HEK293 (cell line): ENCODE measurements around the gene MST1R.
A peak's percentile ranks its signal among the peaks of the same experiment; 100 is the strongest.

Source experiments
- BCL11B ChIP-seq: fragments of 450-650 bp; formaldehyde crosslinking; IDR thresholded peaks from 2 replicates; pipeline ENCODE4 v1.5.1; 2016; ENCODE audit warnings: low read depth, missing biosample characterization, missing genetic modification characterization
- GLIS1 ChIP-seq: fragments of 450-650 bp; formaldehyde crosslinking; IDR thresholded peaks from 2 replicates; pipeline ENCODE4 v1.5.1; 2016; ENCODE audit warnings: missing biosample characterization, missing genetic modification characterization
- KLF1 ChIP-seq: fragments of 450-650 bp; formaldehyde crosslinking; IDR thresholded peaks from 2 replicates; pipeline ENCODE4 v1.5.1; 2016; ENCODE audit warnings: missing biosample characterization, missing genetic modification characterization
- PRDM2 ChIP-seq: fragments of 450-650 bp; formaldehyde crosslinking; IDR thresholded peaks from 2 replicates; pipeline ENCODE4 v1.5.1; 2016; ENCODE audit warnings: missing biosample characterization, missing genetic modification characterization, borderline replicate concordance
- PRDM6 ChIP-seq: fragments of 450-650 bp; formaldehyde crosslinking; IDR thresholded peaks from 2 replicates; pipeline ENCODE4 v1.5.1; 2017; ENCODE audit warnings: missing biosample characterization, missing genetic modification characterization
- YY1 ChIP-seq: fragments of 450-650 bp; formaldehyde crosslinking; IDR thresholded peaks from 2 replicates; pipeline ENCODE4 v1.5.1; 2018; ENCODE audit warnings: missing biosample characterization, missing genetic modification characterization
- YY2 ChIP-seq: fragments of 450-650 bp; formaldehyde crosslinking; IDR thresholded peaks from 2 replicates; pipeline ENCODE4 v1.5.1; 2016; ENCODE audit warnings: missing biosample characterization, missing genetic modification characterization
- ZBTB8A ChIP-seq: fragments of 450-650 bp; formaldehyde crosslinking; IDR thresholded peaks from 2 replicates; pipeline ENCODE4 v1.5.1; 2016; ENCODE audit warnings: missing biosample characterization, missing genetic modification characterization
- ZEB2 ChIP-seq: fragments of 450-650 bp; formaldehyde crosslinking; IDR thresholded peaks from 2 replicates; pipeline ENCODE4 v1.5.1; 2016; ENCODE audit warnings: missing biosample characterization, missing genetic modification characterization
- ZFHX2 ChIP-seq: fragments of 450-650 bp; formaldehyde crosslinking; conservative IDR thresholded peaks from 2 replicates; pipeline ENCODE4 v1.5.1; 2016; ENCODE audit warnings: missing biosample characterization, missing genetic modification characterization
- ZIC2 ChIP-seq: fragments of 450-650 bp; formaldehyde crosslinking; IDR thresholded peaks from 2 replicates; pipeline ENCODE4 v1.5.1; 2016; ENCODE audit warnings: missing biosample characterization, missing genetic modification characterization
- ZNF18 ChIP-seq: fragments of 450-650 bp; formaldehyde crosslinking; IDR thresholded peaks from 2 replicates; pipeline ENCODE4 v1.5.1; 2016; ENCODE audit warnings: missing biosample characterization, missing genetic modification characterization
- ZNF221 ChIP-seq: fragments of 450-650 bp; formaldehyde crosslinking; IDR thresholded peaks from 2 replicates; pipeline ENCODE4 v1.5.1; 2017; ENCODE audit warnings: missing biosample characterization, missing genetic modification characterization, borderline replicate concordance
- ZNF513 ChIP-seq: fragments of 450-650 bp; IDR thresholded peaks from 2 replicates; pipeline ENCODE4 v1.5.1; 2018; ENCODE audit warnings: missing biosample characterization, missing genetic modification characterization
- ZNF549 ChIP-seq: fragments of 450-650 bp; IDR thresholded peaks from 2 replicates; pipeline ENCODE4 v1.5.1; 2018; ENCODE audit warnings: missing biosample characterization, missing genetic modification characterization, mild to moderate bottlenecking, inconsistent platforms, moderate library complexity
- ZNF555 ChIP-seq: fragments of 450-650 bp; formaldehyde crosslinking; conservative IDR thresholded peaks from 2 replicates; pipeline ENCODE4 v1.5.1; 2017; ENCODE audit warnings: missing biosample characterization, mild to moderate bottlenecking, missing genetic modification characterization, inconsistent platforms
- ZNF560 ChIP-seq: fragments of 450-650 bp; formaldehyde crosslinking; IDR thresholded peaks from 2 replicates; pipeline ENCODE4 v1.5.1; 2017; ENCODE audit warnings: missing biosample characterization, missing genetic modification characterization, borderline replicate concordance
- ZNF623 ChIP-seq: fragments of 450-650 bp; formaldehyde crosslinking; IDR thresholded peaks from 2 replicates; pipeline ENCODE4 v1.5.1; 2016; ENCODE audit warnings: missing biosample characterization, missing genetic modification characterization
- ZNF639 ChIP-seq: fragments of 450-650 bp; formaldehyde crosslinking; IDR thresholded peaks from 2 replicates; pipeline ENCODE4 v1.5.1; 2016; ENCODE audit warnings: missing biosample characterization, missing genetic modification characterization
- ZNF677 ChIP-seq: fragments of 450-650 bp; IDR thresholded peaks from 2 replicates; pipeline ENCODE4 v1.5.0; 2018; ENCODE audit warnings: missing biosample characterization, mild to moderate bottlenecking, missing genetic modification characterization, moderate library complexity
- ZNF692 ChIP-seq: fragments of 450-650 bp; formaldehyde crosslinking; IDR thresholded peaks from 2 replicates; pipeline ENCODE4 v1.5.1; 2016; ENCODE audit warnings: missing biosample characterization, missing genetic modification characterization
- ZNF768 ChIP-seq: fragments of 450-650 bp; formaldehyde crosslinking; IDR thresholded peaks from 2 replicates; pipeline ENCODE4 v1.5.1; 2018; ENCODE audit warnings: missing biosample characterization, mild to moderate bottlenecking, missing genetic modification characterization
- ZNF777 ChIP-seq: fragments of 450-650 bp; formaldehyde crosslinking; IDR thresholded peaks from 2 replicates; pipeline ENCODE4 v1.5.1; 2017; ENCODE audit warnings: missing biosample characterization, missing genetic modification characterization, borderline replicate concordance
- ZSCAN30 ChIP-seq: fragments of 450-650 bp; IDR thresholded peaks from 2 replicates; pipeline ENCODE4 v1.5.1; 2018; ENCODE audit warnings: missing biosample characterization, mild to moderate bottlenecking, missing genetic modification characterization, moderate library complexity
- ZXDB ChIP-seq: fragments of 450-650 bp; formaldehyde crosslinking; IDR thresholded peaks from 2 replicates; pipeline ENCODE4 v1.5.1; 2016; ENCODE audit warnings: missing biosample characterization, missing genetic modification characterization

The MST1R gene

GRCh38 chr3:49869525-49870126 is 34.0 kb downstream of the MST1R start, which contains the start of gene CAMKV (continued):
- TF ChIP-seq PRDM6 (tag by site-specific recombination) = no peak
- no peak for TF ChIP-seq ZNF221 (tag by site-specific recombination)
- no peak for TF ChIP-seq ZNF639 (tag by site-specific recombination)
- no peak for TF ChIP-seq ZNF18
- TF ChIP-seq KLF1 (tag by site-specific recombination) = no peak
- 0 out of 2 replicates have a peak, but pooled peaks have one; percentile 18 for TF ChIP-seq ZSCAN30 (tag by site-specific recombination)
- TF ChIP-seq ZNF555 (tag by site-specific recombination) = no peak
- no peak for TF ChIP-seq YY2
- TF ChIP-seq GLIS1 = peak; percentile 20; the same call in 1 of the 2 replicates
- peak; percentile 29; the same call in 1 of the 2 replicates for TF ChIP-seq ZFHX2
- TF ChIP-seq ZIC2 = no peak
- TF ChIP-seq ZNF560 = no peak
- TF ChIP-seq ZEB2 (tag by site-specific recombination) = no peak
- TF ChIP-seq ZNF549 = no peak
- no peak for TF ChIP-seq ZXDB (tag by site-specific recombination)
- no peak for TF ChIP-seq ZNF513
- TF ChIP-seq ZNF623 (tag by site-specific recombination) = no peak
- 0 out of 2 replicates have a peak, but pooled peaks have one; percentile 27 for TF ChIP-seq BCL11B
- TF ChIP-seq ZNF777 (tag by site-specific recombination) = peak; percentile 65; the same call in 1 of the 2 replicates
- no peak for TF ChIP-seq ZNF692
- TF ChIP-seq ZNF677 = no peak
- TF ChIP-seq ZBTB8A = no peak
- no peak for TF ChIP-seq YY1 (tag by site-specific recombination)
- no peak for TF ChIP-seq ZNF768
- no peak for TF ChIP-seq PRDM2 (tag by site-specific recombination)
